HL-60 (cell line): ENCODE results near the gene NAV2.

Experiments
- CTCF ChIP-seq: IDR thresholded peaks from one replicate; pipeline ENCODE4 v1.5.1; 2011; ENCODE audit warnings: low read length, control low read depth, inconsistent platforms; ENCODE audit not compliant: insufficient read depth
- GABPA ChIP-seq: IDR thresholded peaks from 2 replicates; pipeline ENCODE4 v1.6.1; 2012; ENCODE audit warnings: low read depth

GRCh38 chr11:19976281-19976941 is 263.8 kb downstream of the NAV2 start:
- TF ChIP-seq GABPA (no peak), CTCF (no peak)
